Ishikawa (cell line): Measurements from ENCODE around the gene SRA1.

Experiments
- CEBPB ChIP-seq: IDR thresholded peaks from 2 replicates; pipeline ENCODE4 v1.6.1; 2012
- CREB1 ChIP-seq: IDR thresholded peaks from 2 replicates; pipeline ENCODE4 v1.6.1; 2012; ENCODE audit warnings: low read depth
- EGR1 ChIP-seq: IDR thresholded peaks from 2 replicates; pipeline ENCODE4 v1.6.1; 2012
- EP300 ChIP-seq: IDR thresholded peaks from 2 replicates; pipeline ENCODE4 v1.6.1; 2012; ENCODE audit warnings: borderline replicate concordance
- MAX ChIP-seq: IDR thresholded peaks from 2 replicates; pipeline ENCODE4 v1.6.1; 2012
- RAD21 ChIP-seq: IDR thresholded peaks from 2 replicates; pipeline ENCODE4 v1.6.1; 2012; ENCODE audit warnings: low read depth
- REST ChIP-seq: IDR thresholded peaks from 2 replicates; pipeline ENCODE4 v1.6.1; 2012; ENCODE audit warnings: low read depth, mild to moderate bottlenecking
- TAF1 ChIP-seq: IDR thresholded peaks from 2 replicates; pipeline ENCODE4 v1.6.1; 2012; ENCODE audit warnings: low read depth, mild to moderate bottlenecking
- TCF12 ChIP-seq: IDR thresholded peaks from 2 replicates; pipeline ENCODE4 v1.6.1; 2012; ENCODE audit warnings: low read depth
- TEAD4 ChIP-seq: IDR thresholded peaks from 2 replicates; pipeline ENCODE4 v1.6.1; 2012
- USF1 ChIP-seq: IDR thresholded peaks from 2 replicates; pipeline ENCODE4 v1.6.1; 2012
- YY1 ChIP-seq: IDR thresholded peaks from 2 replicates; pipeline ENCODE4 v1.6.1; 2012; ENCODE audit warnings: low read depth

- TF ChIP-seq CREB1 = no peak
- no peak for TF ChIP-seq TCF12
- no peak for TF ChIP-seq CEBPB
- TF ChIP-seq TAF1 = no peak
- TF ChIP-seq YY1 = no peak
- no peak for TF ChIP-seq MAX
- no peak for TF ChIP-seq REST
- TF ChIP-seq USF1 = no peak
- TF ChIP-seq RAD21 = no peak
- TF ChIP-seq EP300 = no peak
- no peak for TF ChIP-seq TEAD4
- no peak for TF ChIP-seq EGR1
These were observed 30.2 kb upstream of the SRA1 start for GRCh38 chr5:140587495-140587894.
